Fibroblast of peridontal ligament (primary cell): Measurements from ENCODE around the gene CARD11.
A peak's percentile ranks its signal among the peaks of the same experiment; 100 is the strongest.

Experiments
- DNase-seq: peaks from one replicate; pipeline ENCODE4 v3.0.0-alpha.2; 2010; ENCODE audit errors: extremely low read depth

CARD11 gene

DNA sequence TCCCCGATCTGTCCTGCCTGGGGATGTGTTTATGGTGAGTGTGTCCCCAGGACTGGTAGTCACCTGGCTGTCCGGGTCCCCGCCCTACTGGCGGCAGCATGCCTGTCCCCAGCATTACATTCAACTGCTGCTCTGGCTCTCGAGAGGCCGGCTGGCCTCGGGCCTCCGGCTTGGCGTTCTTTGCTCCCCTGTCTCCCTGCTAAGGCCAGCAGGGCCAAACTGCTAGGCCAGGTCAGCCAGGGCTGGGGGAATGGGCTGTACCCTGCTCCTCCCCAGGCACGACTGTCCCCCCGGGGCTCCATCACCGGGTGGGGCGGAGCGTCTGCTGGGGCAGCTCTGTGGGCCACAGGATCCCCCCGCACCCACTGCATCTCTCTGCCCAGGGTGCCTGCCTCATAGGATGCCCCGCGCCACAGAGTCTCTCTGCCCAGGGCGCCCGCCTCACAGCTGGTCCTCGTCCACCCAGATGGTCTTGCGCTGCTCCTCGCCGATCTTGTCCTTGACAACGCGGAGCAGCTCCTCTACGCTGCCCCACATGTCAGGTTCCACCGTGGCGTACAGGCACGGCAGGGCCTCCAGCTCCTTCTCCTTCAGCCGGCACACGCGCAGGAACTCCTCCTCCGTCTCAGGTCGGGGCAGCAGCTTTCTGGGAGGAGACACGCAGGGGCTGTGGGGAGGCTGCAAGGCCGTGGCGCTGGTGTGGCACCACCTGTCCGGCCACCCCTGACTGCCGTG lies 137.3 kb downstream of the CARD11 start:
- no peak for DNase-seq

- no peak for DNase-seq
Measured at GRCh38 chr7:2905500-2905899, 138.2 kb downstream of the CARD11 start.

- DNase-seq = no peak
Measured at GRCh38 chr7:2905027-2905426, 138.6 kb downstream of the CARD11 start.

- no peak for DNase-seq
Measured at GRCh38 chr7:2904202-2904601, 139.5 kb downstream of the CARD11 start.

DNA sequence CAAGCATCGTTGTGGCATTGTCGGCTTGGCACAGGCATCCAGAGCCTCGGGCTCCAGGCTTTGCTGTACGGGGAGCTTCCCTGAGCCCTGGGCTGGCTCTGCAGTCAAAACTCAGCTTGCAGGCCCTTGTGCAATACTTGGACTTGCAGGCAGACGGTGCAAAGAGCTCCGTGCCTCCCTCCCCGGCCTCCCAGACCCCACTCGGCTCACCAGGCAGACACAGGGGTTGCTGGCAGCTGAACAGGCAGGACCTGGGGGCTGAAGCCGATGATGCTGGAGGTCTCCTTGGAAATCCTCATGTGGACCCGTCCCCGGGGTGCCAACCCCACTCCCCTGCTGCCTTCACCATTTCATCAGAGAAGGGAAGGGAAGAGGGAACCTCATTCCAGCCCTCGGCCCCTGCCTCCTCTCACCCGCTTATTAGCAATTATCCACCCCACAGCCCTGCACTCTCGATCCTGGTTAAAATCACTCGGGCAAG lies 139.9 kb downstream of the CARD11 start:
- no peak for DNase-seq

DNA sequence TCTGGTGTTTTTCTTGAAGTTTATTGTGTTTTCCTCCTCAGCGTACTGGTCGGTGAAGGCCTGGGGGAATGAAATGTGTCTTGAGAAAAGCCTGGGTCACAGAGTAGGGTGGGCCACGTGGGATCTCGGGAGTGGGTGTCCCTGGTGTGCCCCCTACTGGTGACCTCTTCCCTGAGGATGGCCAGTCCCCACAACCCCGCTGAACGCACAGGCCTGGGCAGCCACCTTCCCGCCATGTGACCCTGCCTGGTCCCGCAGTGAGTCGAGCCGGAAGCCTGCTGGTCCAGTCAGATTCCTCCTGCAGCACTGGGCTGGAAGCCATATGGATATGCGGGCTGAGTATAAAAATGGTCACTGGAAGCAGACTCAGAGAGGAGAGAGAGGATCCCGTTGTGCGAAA lies 146.6 kb downstream of the CARD11 start:
- DNase-seq = no peak

- DNase-seq = no peak
Measured at GRCh38 chr7:2896131-2896530, 147.5 kb downstream of the CARD11 start.

DNA sequence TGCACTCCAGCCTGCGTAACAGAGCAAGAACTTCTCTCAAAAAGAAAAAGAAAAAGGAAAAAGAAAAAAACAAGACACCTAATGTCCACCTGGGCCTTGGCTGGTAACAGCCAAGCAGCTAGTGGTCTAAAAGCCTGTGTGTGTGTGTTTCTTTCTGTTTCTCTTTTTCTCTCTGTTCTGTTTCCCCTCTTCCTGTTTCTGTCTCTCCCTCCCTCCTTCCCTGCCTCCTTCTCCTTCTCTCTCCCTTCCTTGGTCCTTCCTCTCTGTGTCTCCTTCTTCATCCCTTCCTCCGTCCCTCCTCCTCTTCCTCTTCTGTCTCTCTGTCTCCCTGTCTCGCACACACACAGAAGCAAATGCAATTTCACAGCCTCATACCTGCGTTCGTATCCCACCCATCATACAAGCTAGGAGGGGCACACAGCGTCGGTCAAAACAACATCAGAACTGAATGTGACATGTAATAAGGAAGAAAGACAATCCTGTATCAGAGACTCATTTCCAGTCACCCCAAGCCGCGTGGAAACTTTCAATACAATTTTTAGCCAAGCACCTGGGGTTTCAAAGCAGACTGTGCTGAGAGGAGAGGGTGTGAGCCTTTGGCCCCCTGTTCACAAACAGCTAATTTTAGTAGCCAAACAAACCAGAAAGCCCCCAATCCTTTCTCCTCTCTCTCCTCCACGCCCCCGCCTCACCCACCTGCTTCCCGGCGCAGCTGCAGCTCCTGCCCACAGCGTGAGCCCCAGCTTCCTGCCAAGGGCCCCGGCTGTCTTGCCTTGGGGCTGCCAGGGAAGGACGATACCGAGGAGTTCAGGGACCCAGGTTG lies 149.3 kb downstream of the CARD11 start:
- DNase-seq = no peak

- DNase-seq = no peak
Measured at GRCh38 chr7:2893411-2893861, 150.2 kb downstream of the CARD11 start.

DNA sequence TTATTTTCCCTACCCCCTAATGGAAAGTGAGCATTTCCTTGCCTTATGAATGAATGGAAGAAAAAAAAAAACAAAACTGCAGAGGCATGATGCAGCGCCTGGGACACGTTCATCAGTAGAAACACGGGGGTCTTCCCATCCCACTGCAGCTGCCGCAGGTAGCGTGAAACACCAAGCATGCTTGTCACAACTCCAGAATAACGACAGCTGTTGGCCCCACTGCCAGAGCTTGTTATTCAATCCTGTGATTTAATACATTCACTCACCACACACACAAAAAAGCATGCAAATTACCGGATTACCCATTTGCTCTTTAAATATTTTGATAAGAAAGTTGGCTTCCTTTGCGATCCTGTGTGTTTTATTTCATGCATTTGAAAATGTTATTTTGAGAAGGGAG lies 151.1 kb downstream of the CARD11 start:
- DNase-seq = no peak

DNA sequence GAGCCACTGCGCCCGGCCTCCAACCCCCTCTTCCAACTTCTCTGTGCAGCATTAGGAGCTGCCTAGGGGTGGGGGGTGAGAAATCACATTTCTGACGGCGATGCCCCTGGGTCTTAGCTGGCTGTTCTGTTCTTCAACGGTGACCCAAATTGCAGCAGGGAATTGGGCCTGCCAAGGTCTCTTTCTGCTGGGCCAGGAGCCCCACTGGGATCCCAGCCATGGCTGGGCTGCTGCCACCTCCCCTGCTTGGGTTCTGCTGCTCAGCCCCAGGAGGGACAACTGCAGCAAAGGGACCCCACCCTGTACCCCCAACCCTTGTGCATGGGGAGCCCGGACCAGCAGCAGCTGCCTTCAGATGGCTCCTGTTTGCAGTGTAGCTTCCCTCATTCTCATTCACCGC lies 155.9 kb downstream of the CARD11 start:
- DNase-seq = no peak

DNA sequence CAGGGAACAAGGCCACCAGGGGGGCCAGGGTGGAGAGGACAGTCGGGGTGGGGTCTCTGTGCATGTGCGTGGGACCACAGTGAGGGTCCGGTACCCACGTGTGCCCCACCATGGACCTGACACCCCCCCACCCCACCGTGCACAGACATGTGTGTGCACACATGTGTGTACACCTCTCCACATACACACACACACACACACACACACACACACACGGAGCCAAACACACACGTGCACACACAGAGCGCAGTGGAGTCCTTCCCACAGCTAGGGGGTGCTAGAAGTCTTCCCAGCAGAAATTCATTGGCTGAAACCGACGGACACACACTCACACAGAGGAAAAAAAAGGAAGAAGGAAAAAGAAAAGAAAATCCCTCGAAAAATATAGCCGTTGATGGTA lies 156.8 kb downstream of the CARD11 start:
- peak; percentile 60 for DNase-seq

GRCh38 chr7:2886391-2886790 lies 157.3 kb downstream of the CARD11 start:
- no peak for DNase-seq

GRCh38 chr7:2884161-2884560 lies 159.5 kb downstream of the CARD11 start:
- no peak for DNase-seq

GRCh38 chr7:2883101-2883500 lies 160.6 kb downstream of the CARD11 start:
- no peak for DNase-seq

DNA sequence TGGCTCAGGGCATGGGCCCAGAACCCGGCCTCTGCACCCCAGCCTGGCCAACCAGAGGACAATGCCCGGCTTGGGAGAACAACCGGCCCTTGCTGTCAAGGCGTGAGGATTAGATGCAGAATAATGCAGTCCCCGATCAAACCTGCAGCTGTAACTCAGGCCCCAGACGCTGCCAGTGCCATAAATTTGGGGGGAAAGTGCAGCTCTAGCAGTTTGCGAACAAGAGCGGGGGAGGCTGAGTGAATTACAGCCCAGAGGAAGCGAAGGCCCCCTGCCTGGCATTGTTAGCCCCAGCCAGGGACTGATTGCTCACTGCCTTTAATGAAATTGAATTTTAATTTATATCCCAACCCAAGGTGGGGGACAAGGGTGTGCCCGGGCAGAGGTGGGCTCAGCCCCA lies 161.6 kb downstream of the CARD11 start:
- DNase-seq = no peak

- DNase-seq = no peak
Measured at GRCh38 chr7:2880874-2881533, 162.7 kb downstream of the CARD11 start.

GRCh38 chr7:2880051-2880450 lies 163.6 kb downstream of the CARD11 start:
- DNase-seq = no peak

DNA sequence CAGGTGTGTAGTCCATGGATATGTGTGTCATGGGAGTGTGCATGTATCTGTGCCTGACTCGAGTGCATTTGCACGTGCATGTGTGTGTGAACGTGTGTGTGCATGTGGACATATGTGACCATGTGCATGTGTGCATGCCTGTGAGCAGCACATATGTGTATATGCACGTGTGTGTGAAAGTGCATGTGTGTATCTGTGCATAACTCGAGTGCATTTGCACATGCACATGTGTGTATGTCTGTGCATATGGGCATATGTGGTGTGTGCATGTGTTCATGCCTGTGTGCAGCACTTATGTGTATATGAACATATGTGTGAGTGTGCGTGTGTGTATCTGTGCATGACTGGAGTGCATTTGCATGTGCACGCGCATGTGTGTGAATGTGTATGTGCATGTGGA lies 164.3 kb downstream of the CARD11 start:
- no peak for DNase-seq

DNA sequence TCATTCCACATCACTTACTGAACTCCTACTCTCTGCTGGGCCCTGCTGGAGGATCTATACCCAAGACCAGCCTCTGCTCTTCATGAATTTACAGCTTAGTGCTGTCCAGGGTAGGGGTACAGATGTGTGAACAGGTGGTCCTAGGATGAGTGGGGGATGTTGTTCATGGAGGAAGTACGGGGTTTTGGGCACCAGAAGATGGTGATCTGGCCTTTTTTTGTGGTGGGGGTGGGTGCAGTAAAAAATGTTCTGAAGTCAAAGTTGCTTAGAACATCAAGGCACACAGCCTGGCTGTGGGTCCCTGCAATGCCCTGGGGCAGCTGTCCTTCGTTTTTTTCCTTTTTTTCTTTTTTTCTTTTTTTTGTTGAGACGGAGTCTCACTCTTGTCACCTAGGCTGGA lies 165.4 kb downstream of the CARD11 start:
- no peak for DNase-seq

GRCh38 chr7:2876031-2876731 lies 167.5 kb downstream of the CARD11 start:
- DNase-seq = no peak
